GM12865 (cell line): Measurements from ENCODE around the gene TARP.

Source experiments
- DNase-seq: peaks from one replicate; pipeline ENCODE4 v3.0.0; 2010; ENCODE audit warnings: low read depth
- H3K4me3 ChIP-seq: 2 replicates; pipeline ENCODE4 v1.5.1; 2011; ENCODE audit warnings: mild to moderate bottlenecking, low read depth, low read length, control low read depth
- TF ChIP-seq, protein P1 (sequence below): IDR thresholded peaks from 2 replicates; pipeline ENCODE4 v1.5.1; 2011; ENCODE audit warnings: low read length, control low read depth, low read depth, inconsistent platforms; ENCODE audit not compliant: insufficient read depth; ENCODE audit errors: missing control alignments

TARP gene

GRCh38 chr7:38303866-38304265 lies 30.4 kb upstream of the TARP start:
- DNase-seq, result no peak
- TF ChIP-seq, protein P1, sequence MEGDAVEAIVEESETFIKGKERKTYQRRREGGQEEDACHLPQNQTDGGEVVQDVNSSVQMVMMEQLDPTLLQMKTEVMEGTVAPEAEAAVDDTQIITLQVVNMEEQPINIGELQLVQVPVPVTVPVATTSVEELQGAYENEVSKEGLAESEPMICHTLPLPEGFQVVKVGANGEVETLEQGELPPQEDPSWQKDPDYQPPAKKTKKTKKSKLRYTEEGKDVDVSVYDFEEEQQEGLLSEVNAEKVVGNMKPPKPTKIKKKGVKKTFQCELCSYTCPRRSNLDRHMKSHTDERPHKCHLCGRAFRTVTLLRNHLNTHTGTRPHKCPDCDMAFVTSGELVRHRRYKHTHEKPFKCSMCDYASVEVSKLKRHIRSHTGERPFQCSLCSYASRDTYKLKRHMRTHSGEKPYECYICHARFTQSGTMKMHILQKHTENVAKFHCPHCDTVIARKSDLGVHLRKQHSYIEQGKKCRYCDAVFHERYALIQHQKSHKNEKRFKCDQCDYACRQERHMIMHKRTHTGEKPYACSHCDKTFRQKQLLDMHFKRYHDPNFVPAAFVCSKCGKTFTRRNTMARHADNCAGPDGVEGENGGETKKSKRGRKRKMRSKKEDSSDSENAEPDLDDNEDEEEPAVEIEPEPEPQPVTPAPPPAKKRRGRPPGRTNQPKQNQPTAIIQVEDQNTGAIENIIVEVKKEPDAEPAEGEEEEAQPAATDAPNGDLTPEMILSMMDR, result no peak
- H3K4me3 ChIP-seq, result no peak overlapping the region

DNA sequence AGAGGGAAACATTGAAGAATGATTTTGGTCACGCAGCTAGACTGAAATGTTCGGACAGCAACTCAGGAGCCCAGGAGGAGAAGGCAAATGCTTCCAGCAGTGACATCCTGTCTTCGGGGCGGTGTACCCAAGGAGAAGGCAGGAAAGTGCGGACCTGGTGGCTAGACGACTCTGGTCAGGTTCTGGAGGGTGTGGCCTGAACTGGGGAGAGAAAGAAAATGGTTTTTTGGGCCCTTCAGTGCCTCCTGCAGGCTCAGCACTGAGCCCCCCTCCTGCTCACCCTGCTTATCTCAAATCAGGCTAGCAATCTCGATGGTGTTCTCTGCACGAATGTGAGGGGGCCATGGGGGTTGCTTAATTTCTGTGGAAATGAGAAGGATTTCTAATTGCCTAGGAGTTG lies 26.7 kb upstream of the TARP start:
- no peak overlapping the region for H3K4me3 ChIP-seq
- TF ChIP-seq, protein P1, result no peak
- DNase-seq, result no peak

DNA sequence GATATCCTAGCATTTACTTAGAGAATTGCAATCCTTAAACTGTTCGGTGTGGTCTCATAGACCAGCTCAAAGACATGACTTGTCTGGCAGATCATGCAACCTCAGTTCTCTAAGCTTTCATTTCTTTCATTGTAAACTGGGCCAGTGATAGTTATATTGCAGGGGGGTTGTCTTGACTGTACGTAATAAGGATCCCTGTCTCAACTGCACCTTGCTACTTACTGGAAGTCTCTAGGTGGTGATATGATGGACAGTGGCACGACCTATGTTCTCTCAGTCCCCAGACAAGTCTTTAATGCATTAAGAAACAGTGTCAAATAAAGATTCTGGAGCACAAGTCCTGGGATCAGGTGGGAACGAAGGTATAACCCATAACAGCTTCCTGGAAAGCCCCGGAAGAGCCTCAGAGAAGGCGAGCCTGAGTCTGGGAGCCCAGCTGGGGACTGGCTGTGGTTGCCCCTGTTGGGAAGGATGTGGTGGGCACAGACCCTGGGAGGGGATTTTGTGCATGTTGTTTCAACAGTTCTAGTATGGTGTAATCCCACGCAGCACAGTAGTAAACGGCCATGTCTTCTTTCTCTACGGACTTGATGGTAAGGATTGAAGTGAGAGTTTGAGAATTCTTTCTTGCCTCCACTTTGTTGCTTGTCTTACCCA lies 26.0 kb upstream of the TARP start:
- no peak for DNase-seq
- no peak overlapping the region for H3K4me3 ChIP-seq
- TF ChIP-seq, protein P1, result no peak

DNA sequence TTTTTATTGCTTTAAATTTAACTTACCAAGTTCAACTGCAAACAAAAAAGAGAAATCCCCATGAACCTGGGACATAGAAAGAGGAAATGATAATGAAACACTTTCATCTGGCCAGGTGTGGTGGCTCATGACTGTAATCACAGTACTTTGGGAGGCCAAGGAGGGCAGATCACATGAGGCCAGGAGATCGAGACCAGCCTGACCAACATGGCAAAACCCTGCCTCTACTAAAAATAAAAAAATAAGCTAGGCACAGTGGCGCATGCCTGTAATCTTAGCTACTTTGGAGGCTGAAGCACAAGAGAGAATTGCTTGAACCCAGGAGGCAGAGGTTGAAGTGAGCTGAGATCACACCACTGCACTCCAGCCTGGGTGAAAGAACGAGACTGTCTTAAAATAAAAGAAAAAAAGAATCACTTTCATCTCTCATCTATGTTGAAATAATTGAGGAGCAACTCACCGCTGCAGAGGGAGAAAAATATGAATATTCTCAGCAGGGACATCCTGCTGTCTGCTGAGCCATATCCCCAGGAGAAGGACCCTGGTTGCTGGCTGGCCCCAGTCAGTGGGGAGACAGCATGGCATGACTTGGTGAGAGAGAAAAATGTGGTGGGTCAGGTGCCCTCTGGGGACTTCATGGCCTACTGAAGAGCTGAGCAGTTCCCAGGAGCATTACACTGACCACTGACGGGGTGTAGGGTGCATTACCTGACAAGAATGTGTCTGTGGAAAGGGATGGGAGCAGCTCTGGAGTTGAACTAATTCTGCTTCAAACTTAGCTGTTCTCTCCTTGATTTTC lies 22.8 kb upstream of the TARP start:
- TF ChIP-seq, protein P1, result no peak
- DNase-seq, result peak; percentile 67
- no peak overlapping the region for H3K4me3 ChIP-seq

- DNase-seq, result no peak
- TF ChIP-seq, protein P1, result no peak
Observed at GRCh38 chr7:38294926-38295325, 21.5 kb upstream of the TARP start.

GRCh38 chr7:38292442-38292841 lies 19.0 kb upstream of the TARP start:
- no peak overlapping the region for H3K4me3 ChIP-seq
- TF ChIP-seq, protein P1, result no peak
- no peak for DNase-seq

More at GRCh38 chr7:38294926-38295325, 21.5 kb upstream of the TARP start:
- no peak overlapping the region for H3K4me3 ChIP-seq
